ENCODE measurements around the gene GPR132. TPM values are rescaled to one million over a fixed set of nuclear protein-coding genes. Genes with fewer than 3 reads are reported as not detected.

Gene GPR132
- total RNA-seq, 1 donor from 2014 or later: 9.1 TPM

- Histone ChIP-seq H3K27me3 (no peaks in the 10 kb centered on the region), H3K4me1 (peaks cover 16% of the 10 kb centered on the region), H3K27ac (peak overlapping the region; percentile 43), H3K36me3 (no peaks in the 10 kb centered on the region), H3K4me3 (peak overlapping the region in 1 of 2 donors; percentile 19), H3K9me3 (no peaks in the 10 kb centered on the region)
- TF ChIP-seq CTCF (IDR thresholded peaks at IDR 0.05): no peak
- no peak for TF ChIP-seq POLR2A (IDR thresholded peaks at IDR 0.05)
- TF ChIP-seq POLR2AphosphoS5 (IDR thresholded peaks at IDR 0.05; ENCODE audit: insufficient read depth in 1 of 2, low read depth in 1 of 2): no peak
- peak in 1 of 2 donors; percentile 82 for DNase-seq (ENCODE audit: extremely low spot score in 2 of 2)
- intact Hi-C loops (cut with DNase I): no loop called here
These were observed 3.7 kb downstream of the GPR132 start for GRCh38 chr14:105061428-105062047.

- H3K27ac ChIP-seq: peak overlapping the region; percentile 43
- TF ChIP-seq CTCF (IDR thresholded peaks at IDR 0.05) (no peak), POLR2AphosphoS5 (IDR thresholded peaks at IDR 0.05; ENCODE audit: insufficient read depth in 1 of 2, low read depth in 1 of 2) (no peak), POLR2A (IDR thresholded peaks at IDR 0.05) (no peak)
- intact Hi-C loops (cut with DNase I): no loop called here
These were observed 4.3 kb downstream of the GPR132 start for GRCh38 chr14:105060751-105061427.

GRCh38 chr14:105059925-105060565 is 5.2 kb downstream of the GPR132 start:
- peak in 1 of 2 donors; percentile 87 for DNase-seq (ENCODE audit: extremely low spot score in 2 of 2)
- Histone ChIP-seq H3K9me3 (no peaks in the 10 kb centered on the region), H3K27me3 (no peaks in the 10 kb centered on the region), H3K4me1 (peaks cover 16% of the 10 kb centered on the region), H3K36me3 (no peaks in the 10 kb centered on the region), H3K4me3 (no peak overlapping the region), H3K27ac (no peak overlapping the region)
- TF ChIP-seq POLR2AphosphoS5 (IDR thresholded peaks at IDR 0.05; ENCODE audit: insufficient read depth in 1 of 2, low read depth in 1 of 2) (no peak), POLR2A (IDR thresholded peaks at IDR 0.05) (no peak)
- intact Hi-C loops (cut with DNase I): no loop called here

More at GRCh38 chr14:105060751-105061427, 4.3 kb downstream of the GPR132 start:
- H3K4me3 ChIP-seq: peak overlapping the region in 1 of 2 donors; percentile 19
- H3K9me3 ChIP-seq: no peaks in the 10 kb centered on the region
- peak in 1 of 2 donors; percentile 85 for DNase-seq (ENCODE audit: extremely low spot score in 2 of 2)
- no peaks in the 10 kb centered on the region for H3K27me3 ChIP-seq
- no peaks in the 10 kb centered on the region for H3K36me3 ChIP-seq
- H3K4me1 ChIP-seq: peaks cover 16% of the 10 kb centered on the region

- no peak overlapping the region for H3K4me3 ChIP-seq
- no peaks in the 10 kb centered on the region for H3K36me3 ChIP-seq
- TF ChIP-seq POLR2AphosphoS5 (IDR thresholded peaks at IDR 0.05; ENCODE audit: insufficient read depth in 1 of 2, low read depth in 1 of 2) (no peak), POLR2A (IDR thresholded peaks at IDR 0.05) (no peak), CTCF (IDR thresholded peaks at IDR 0.05) (no peak)
- intact Hi-C loops (cut with DNase I): no loop called here
- no peak overlapping the region for H3K27ac ChIP-seq
- H3K4me1 ChIP-seq: peaks cover 16% of the 10 kb centered on the region
- H3K9me3 ChIP-seq: no peaks in the 10 kb centered on the region
- H3K27me3 ChIP-seq: no peaks in the 10 kb centered on the region
- DNase-seq (ENCODE audit: extremely low spot score in 2 of 2): no peak
These were observed 6.0 kb downstream of the GPR132 start for GRCh38 chr14:105059035-105059924.

- no peaks in the 10 kb centered on the region for H3K9me3 ChIP-seq
- H3K27ac ChIP-seq: no peak overlapping the region
- no peaks in the 10 kb centered on the region for H3K27me3 ChIP-seq
- no peaks in the 10 kb centered on the region for H3K36me3 ChIP-seq
- no peak for TF ChIP-seq POLR2AphosphoS5 (IDR thresholded peaks at IDR 0.05; ENCODE audit: insufficient read depth in 1 of 2, low read depth in 1 of 2)
- no peak for TF ChIP-seq CTCF (IDR thresholded peaks at IDR 0.05)
- no peak for TF ChIP-seq POLR2A (IDR thresholded peaks at IDR 0.05)
- DNase-seq (ENCODE audit: extremely low spot score in 2 of 2): no peak
- H3K4me3 ChIP-seq: no peak overlapping the region
- H3K4me1 ChIP-seq: peaks cover 16% of the 10 kb centered on the region
- intact Hi-C loops (cut with DNase I): no loop called here
These were observed 6.7 kb downstream of the GPR132 start for GRCh38 chr14:105058521-105059034.

Data from vagina (tissue), 2 donors.